T follicular helper cell (primary cell): ENCODE measurements around the gene AFAP1.

Experiments
- DNase-seq: peaks from one replicate; pipeline ENCODE4 v3.0.0-alpha.2; 2020; ENCODE audit warnings: low read depth

The AFAP1 gene

GRCh38 chr4:7841894-7842293 lies 97.8 kb downstream of the AFAP1 start:
- no peak for DNase-seq

DNA sequence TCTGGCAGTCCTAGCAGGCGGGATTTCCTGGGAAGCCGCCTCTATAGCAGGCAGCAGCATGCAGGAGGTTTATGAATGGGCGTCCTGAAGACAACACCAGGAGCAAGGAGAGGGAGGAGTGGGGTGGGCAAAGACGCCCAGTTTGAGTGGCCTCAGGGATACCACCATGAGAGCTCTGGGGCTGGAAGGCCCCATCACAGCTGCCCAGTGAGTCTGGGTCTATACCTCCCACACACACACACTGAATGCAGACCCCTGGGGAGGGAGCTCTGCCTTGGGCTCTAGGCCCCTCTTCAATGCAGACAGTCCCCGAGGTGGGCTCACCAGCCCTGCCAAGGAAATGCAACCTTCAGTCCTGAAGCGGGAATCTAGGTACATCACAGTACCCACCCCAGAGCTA lies 98.6 kb downstream of the AFAP1 start:
- DNase-seq, result no peak

DNA sequence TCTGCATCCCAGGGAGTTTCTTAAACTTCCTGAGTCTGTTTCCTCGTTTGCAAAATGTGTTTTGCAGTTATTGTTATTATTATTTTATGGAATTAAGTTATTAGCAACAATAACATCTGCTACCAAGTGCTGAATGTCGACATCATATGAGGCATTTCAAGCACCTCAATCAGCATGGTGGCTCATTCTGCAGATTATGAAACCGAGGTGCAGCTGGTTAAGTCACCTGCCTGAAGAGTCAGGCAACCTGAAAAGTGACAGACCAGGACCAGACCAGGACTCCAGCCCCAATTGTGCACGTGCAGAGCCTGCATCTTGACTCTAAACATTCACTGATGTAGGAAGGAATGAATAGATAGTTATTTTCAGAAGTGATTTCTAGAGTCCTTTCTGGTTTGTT lies 99.8 kb downstream of the AFAP1 start:
- DNase-seq, result no peak

DNA sequence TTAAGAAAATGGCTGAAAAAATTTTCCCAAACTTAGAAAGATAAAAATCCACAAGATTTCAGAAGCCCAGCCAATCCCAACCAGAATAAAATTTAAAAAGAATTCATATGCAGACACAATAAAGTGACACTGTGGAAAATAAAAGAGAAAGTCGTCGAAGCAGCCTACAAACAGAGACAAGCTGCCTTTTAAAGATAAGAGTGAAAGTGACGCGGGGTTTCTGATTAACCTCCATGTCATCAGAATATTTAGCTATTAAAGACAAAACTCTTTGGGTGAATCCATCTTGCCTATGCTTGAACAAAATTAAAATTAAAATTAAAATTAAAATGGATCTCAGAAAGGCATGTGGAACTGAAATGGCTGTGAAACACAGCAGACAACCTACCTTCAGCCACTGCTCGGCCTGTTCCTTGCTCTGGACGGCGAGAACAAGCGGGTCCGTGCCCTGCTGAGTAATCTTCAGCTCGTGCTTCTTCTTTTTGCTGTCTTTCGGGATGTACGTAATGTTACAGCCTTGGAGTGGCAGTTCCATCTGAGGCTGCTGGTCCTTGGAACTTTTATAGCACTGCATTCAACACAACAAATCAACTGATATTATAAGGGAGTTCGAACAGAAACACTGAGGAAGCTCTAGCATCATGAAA lies 101.4 kb downstream of the AFAP1 start:
- DNase-seq, result no peak

GRCh38 chr4:7837597-7838135 lies 102.0 kb downstream of the AFAP1 start:
- no peak for DNase-seq

- DNase-seq, result no peak
These were observed 107.6 kb downstream of the AFAP1 start for GRCh38 chr4:7831858-7832730.

- no peak for DNase-seq
These were observed 108.3 kb downstream of the AFAP1 start for GRCh38 chr4:7831330-7831729.

DNA sequence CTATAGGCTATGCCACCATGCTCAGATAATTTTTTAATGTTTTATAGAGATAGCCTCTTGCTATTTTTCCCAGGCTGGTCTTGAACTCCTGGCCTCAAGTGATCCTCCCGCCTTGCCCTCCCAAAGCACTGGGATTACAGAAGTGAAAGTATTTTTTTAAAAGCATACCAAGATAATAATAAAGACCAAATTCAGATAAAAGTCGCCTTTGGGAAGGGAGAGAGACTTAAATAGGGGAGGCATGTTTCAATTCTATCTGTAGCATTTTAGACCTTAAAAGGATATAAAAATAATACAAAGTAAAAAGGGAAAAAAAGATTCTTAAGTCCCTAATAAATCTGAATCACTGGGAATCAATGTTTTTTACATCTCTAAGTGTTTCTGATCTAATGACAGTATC lies 108.9 kb downstream of the AFAP1 start:
- no peak for DNase-seq

DNA sequence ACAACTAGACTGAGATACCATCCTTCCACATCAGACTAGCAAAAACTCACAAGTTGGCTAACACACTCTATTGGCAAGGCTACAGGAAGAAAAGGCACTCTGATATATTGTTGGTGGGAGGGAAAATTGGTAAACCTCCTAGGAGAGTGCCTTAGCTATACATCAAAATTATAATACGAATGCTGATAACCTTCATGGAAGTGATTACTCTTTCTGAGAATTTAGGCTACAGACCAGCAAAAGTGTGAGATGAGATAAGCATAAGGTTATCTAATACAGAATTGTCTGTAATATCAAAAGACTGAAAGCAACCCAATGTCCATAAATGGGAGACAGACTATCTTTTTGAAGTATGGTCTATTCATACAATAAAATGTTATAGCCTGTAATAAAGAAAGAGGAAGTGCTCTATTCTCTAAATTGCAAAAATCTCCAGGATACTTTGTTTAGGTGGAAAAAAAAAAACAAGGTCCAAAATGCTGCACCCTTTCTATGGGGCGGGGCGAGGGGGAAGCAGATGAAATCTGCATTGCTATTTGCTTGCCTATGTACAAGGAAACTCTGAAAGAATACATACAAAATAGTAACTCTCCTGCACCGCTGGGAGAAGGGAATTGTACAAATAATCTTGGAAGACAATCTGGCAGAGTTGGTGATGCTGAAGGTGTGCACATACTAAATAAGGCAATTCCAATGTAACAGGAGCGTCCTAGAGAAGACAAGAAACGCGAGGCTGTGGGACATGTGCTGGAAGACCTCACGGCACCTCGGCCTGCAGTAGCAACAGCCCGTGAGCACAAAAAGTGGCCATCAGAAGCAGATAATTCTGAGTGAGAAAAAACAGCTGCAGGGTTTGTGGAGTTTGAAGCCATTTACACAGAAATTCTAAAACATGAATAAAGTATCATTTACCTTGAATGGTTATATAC lies 109.7 kb downstream of the AFAP1 start:
- no peak for DNase-seq

DNA sequence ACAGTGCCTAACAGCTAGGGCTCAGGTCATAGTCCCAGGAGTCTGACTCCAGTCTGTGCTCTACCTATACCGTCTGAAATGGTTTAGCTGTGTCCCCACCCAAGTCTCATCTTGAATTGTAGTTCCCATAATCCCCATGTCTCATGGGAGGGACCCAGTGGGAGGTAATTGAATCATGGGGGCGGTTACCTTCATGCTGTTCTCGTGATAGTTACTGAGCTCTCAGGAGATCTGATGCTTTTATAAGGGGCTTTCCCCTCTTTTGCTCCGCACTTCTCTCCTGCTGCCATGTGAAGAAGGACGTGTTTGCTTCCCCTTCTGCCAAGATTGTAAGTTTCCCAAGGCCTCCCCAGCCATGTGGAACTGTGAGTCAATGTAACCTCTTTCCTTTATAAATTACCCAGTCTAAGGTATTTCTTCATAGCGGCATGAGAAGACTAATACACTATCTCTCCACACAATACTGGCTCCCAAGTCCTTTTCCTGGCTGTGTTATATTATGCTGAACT lies 110.8 kb downstream of the AFAP1 start:
- no peak for DNase-seq

GRCh38 chr4:7828011-7828720 lies 111.5 kb downstream of the AFAP1 start:
- peak; percentile 9 for DNase-seq

DNA sequence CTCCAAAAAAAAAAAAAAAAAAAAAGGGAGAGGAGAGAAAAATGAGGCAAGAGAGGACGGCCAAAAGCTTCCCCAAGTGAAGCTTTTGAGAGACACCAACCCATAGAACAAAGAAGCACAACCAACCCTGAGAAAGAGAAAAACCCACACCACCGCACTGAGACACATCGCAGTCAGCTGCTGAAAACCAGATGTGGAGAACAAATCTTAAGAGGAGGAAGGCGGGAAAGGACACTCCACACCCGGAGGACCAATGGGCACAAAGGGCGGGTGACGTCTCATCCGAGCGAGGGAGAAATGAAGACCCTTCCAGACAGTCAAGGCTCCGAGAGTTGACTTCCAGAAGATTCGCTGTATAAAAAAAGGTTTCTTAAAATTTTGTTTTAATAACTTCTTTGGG lies 112.1 kb downstream of the AFAP1 start:
- DNase-seq, result no peak

GRCh38 chr4:7826909-7827306 lies 112.8 kb downstream of the AFAP1 start:
- DNase-seq, result no peak

GRCh38 chr4:7826176-7826908 lies 113.3 kb downstream of the AFAP1 start:
- DNase-seq, result no peak

GRCh38 chr4:7824218-7824617 lies 115.4 kb downstream of the AFAP1 start:
- no peak for DNase-seq

- no peak for DNase-seq
These were observed 116.2 kb downstream of the AFAP1 start for GRCh38 chr4:7823416-7823824.

GRCh38 chr4:7822877-7823276 lies 116.8 kb downstream of the AFAP1 start:
- no peak for DNase-seq

GRCh38 chr4:7822137-7822505 lies 117.5 kb downstream of the AFAP1 start:
- DNase-seq, result no peak

DNA sequence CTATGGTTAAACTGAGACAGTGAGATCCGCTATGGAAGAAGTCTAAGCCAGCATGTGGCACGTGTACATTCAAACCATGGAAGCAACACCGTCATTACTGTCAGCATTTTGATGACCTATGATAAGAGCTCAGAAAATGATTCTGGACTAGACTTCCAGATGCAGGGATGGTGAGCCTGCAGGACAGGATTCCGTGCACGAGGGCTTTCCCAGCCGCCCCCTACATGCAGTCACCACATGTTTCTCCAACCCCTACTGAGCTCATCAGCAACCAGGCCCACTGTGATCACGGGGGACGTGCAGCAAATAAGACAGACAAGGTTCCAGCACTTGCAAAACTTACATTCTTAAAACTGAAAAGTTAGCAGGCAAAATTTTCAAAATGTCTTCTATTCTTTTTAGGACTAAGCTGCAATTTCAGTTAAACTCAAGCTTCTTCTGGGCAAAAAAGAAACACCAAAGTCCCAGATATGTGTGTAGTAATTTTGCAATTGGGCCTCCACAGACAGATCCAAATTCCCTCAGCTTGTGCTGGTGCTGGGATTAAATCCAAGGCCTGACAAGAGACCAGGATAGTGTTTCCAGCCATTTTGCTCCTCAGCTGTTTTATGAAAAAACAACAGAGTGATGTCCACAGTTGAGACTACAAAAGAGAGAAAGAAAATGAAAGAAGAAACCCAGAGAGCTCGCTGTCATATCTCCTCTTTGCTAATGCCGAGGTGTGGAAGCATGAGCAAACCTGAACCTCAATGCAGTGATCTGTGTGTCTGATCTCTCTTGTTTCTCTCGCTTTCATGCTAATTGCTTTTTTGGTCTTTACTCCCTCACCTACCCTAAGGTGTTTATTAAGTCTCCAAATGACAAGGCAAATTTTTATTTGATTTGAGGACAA lies 118.2 kb downstream of the AFAP1 start:
- DNase-seq, result no peak
